ENCODE data around the gene CDKAL1.
"Not testable (repeated sequence)": the region's sequence is repeated elsewhere in the genome, so short reads cannot be mapped to it uniquely, and the experiment has no call there.

Gene CDKAL1

GRCh38 chr6:21079468-21080048, 545.3 kb downstream of the CDKAL1 start:
- DNase-seq (ENCODE audit: low spot score) = no peak

- no peak for DNase-seq (ENCODE audit: low spot score)
Measured at GRCh38 chr6:21080221-21080620, 546.0 kb downstream of the CDKAL1 start.

GRCh38 chr6:21082091-21082490, 547.8 kb downstream of the CDKAL1 start:
- no peak for DNase-seq (ENCODE audit: low spot score)

GRCh38 chr6:21083708-21084107, 549.5 kb downstream of the CDKAL1 start:
- DNase-seq (ENCODE audit: low spot score) = no peak

- DNase-seq (ENCODE audit: low spot score) = no peak
Measured at GRCh38 chr6:21084656-21085055, 550.4 kb downstream of the CDKAL1 start.

GRCh38 chr6:21085211-21085610, 551.0 kb downstream of the CDKAL1 start:
- DNase-seq (ENCODE audit: low spot score) = no peak

GRCh38 chr6:21085643-21086042, 551.4 kb downstream of the CDKAL1 start:
- no peak for DNase-seq (ENCODE audit: low spot score)

GRCh38 chr6:21087188-21087587, 552.9 kb downstream of the CDKAL1 start:
- DNase-seq (ENCODE audit: low spot score) = no peak

GRCh38 chr6:21091411-21091810, 557.2 kb downstream of the CDKAL1 start:
- DNase-seq (ENCODE audit: low spot score) = no peak

GRCh38 chr6:21092231-21092772, 558.0 kb downstream of the CDKAL1 start:
- DNase-seq (ENCODE audit: low spot score) = not testable (repeated sequence)

- DNase-seq (ENCODE audit: low spot score) = no peak
Measured at GRCh38 chr6:21095462-21095861, 561.2 kb downstream of the CDKAL1 start.

- no peak for DNase-seq (ENCODE audit: low spot score)
Measured at GRCh38 chr6:21098134-21098533, 563.9 kb downstream of the CDKAL1 start.

- no peak for DNase-seq (ENCODE audit: low spot score)
Measured at GRCh38 chr6:21098744-21099143, 564.5 kb downstream of the CDKAL1 start.

- no peak for DNase-seq (ENCODE audit: low spot score)
Measured at GRCh38 chr6:21099338-21100314, 565.4 kb downstream of the CDKAL1 start.

- no peak for DNase-seq (ENCODE audit: low spot score)
Measured at GRCh38 chr6:21100991-21101390, 566.7 kb downstream of the CDKAL1 start.

- no peak for DNase-seq (ENCODE audit: low spot score)
Measured at GRCh38 chr6:21101694-21102093, 567.4 kb downstream of the CDKAL1 start.

GRCh38 chr6:21102201-21102600, 567.9 kb downstream of the CDKAL1 start:
- no peak for DNase-seq (ENCODE audit: low spot score)

- no peak for DNase-seq (ENCODE audit: low spot score)
Measured at GRCh38 chr6:21102624-21103023, 568.4 kb downstream of the CDKAL1 start.

- no peak for DNase-seq (ENCODE audit: low spot score)
Measured at GRCh38 chr6:21103626-21104224, 569.5 kb downstream of the CDKAL1 start.

GRCh38 chr6:21104288-21104687, 570.0 kb downstream of the CDKAL1 start:
- DNase-seq (ENCODE audit: low spot score) = no peak

- peak; percentile 19 for DNase-seq (ENCODE audit: low spot score)
Measured at GRCh38 chr6:21107796-21108195, 573.5 kb downstream of the CDKAL1 start.

- no peak for DNase-seq (ENCODE audit: low spot score)
Measured at GRCh38 chr6:21109391-21110178, 575.3 kb downstream of the CDKAL1 start.

Data from activated CD4-positive, alpha-beta T cell treated with anti-CD3 and anti-CD28 coated beads, Interleukin-2, Interleukin-4, amounts not matched to agents 100 ng/mL and 50 ng/mL, durations not matched to agents 16 hours and 8 hours (primary cell).